Measurements from ENCODE around the gene ZNF554.

Gene ZNF554

DNA sequence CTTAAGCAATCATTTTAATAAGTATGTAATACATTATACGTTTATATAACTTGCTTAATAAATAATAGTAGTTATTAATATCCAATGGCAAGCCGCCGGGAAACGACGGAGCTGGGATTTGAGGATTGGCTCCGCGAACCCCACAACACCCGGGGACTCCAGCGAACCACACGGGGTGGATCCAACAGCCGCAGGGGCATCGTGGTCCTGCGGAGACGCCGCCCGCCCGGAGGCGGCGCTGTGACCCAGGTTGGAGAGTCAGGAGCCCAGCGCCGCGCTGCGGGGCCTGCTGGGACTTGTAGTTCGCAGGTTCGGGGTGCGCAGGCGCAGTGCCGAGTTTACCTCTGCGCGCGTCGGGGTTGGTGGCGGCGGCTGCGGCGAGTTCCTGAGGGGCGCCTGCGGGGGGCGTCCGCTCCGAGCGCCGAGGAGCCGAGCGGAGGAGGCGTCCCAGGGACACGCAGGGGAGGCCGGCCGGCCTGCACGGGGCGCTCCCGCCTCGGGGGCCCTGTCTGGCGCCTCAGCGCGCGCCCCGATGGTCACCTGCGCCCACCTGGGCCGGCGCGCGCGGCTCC lies at the start of gene ZNF554:
TSS of gene ZNF554 (plus strand) at position 329 of the 572 bp plus-strand sequence. CDS start at position 533, 204 bp downstream.
- Histone ChIP-seq H3K4me1 (peaks cover 2% of the 10 kb centered on the region), H3K4me3 (peak within 1 kb of the TSS; percentile 53), H3K36me3 (replicated peaks) (peaks cover 2% of the 10 kb centered on the region; the same call in 1 of the 2 replicates), H3K27me3 (ENCODE audit: low read depth) (no peaks in the 10 kb centered on the region), H3K9me3 (no peaks in the 10 kb centered on the region)
- peak; percentile 90 to 99 for DNase-seq (ENCODE audit: low spot score in 2 of 2)
- in situ Hi-C loops (cut with MboI; ENCODE audit: low sequenced_read_pairs) = no loop called here

DNA sequence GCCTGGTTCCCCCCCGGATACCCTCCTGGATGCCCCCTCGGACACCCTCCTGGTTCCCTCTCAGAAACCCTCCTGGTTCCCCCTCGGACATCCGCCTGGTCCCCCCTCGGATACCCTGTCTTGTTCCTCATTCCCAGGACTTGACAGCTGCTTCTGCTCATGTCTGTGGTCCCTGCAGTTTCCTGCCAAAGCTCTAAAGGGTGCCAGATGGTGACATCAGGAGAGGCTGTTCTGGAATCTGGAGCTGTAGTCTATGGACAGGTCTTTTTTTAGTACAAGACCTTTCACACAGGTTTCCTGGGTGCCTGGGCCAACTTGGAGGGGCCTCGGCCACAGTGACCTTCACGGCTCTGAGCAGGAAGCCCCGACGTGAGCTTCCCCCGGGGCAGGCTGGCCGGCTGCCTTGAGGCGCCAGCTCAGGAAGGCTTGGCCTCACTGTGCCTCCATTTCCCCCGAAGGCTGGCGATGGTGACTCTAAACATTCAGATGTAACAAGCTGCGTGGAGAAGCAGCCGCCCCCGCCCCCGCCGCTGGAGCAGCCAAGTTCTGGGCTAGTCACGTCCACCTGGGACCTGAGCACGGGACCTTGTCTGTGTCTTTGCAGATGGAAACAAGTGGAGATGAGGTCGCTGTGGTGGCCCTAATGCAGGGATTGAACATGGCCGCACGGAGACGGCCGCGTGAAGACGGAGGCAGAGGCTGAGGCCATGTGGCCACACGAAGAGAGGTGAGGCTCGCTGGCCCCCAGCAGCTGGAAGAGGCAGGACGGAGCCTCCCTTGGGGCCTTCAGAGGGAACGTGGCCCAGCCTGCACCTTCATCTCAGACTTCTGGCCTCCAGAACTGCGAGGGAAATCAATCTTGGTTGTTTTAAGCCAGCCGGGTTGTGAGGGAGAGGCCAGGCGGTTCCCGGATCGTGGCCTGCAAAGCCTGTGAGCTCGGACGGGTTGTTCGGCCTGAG lies 49.3 kb upstream of the ZNF554 start:
- Histone ChIP-seq H3K4me1 (no peaks in the 10 kb centered on the region), H3K27me3 (ENCODE audit: low read depth) (no peaks in the 10 kb centered on the region), H3K9me3 (no peaks in the 10 kb centered on the region), H3K4me3 (no peak overlapping the region), H3K36me3 (replicated peaks) (peaks cover 43% of the 10 kb centered on the region)
- in situ Hi-C loops (cut with MboI; ENCODE audit: low sequenced_read_pairs) = no loop called here
- no peak for DNase-seq (ENCODE audit: low spot score in 2 of 2)

DNA sequence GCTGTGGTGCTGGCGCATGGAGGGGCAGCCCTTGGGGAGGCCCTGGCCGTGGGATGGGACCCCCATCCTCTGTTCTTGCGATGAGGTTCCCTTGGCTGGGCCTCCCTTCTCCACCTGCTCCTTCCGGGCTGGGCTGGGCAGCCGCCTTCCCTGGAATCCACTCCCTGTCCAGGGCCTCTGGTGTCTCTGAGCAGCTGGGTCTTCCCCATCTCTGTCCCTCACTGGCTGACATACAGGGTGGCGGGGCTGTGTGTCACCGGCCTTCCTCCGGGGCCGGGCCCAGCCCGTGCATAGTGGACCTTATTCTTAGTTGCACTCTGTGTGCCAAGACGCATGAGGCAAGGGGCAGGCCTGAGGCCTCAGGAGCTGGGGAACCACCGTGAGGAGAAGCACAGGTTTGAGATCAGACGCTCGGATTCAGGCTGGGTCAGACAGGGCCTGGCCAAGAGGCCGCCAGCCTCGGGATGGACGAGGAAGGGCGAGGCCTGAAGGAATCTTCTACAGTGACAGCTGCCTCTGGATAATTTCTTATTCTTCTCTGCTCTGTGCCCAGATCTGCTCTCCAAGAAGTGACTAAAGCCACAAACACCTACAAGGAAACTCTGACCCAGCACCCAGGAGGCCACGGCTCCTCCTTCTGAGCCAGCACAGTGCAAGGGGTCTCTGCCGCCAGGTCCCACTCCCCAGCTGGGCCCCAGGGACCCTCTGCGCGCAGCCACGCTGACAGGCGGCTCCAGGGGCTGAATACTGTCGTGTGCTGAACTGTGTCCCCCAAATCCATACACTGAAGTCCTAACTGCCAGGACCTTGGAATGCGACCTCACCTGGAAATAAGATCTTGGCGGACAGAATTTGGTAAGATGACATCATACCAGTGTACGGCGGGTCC lies 47.6 kb upstream of the ZNF554 start:
- peaks cover 33% of the 10 kb centered on the region for H3K36me3 ChIP-seq (replicated peaks)
- no peak overlapping the region for H3K4me3 ChIP-seq
- in situ Hi-C loops (cut with MboI; ENCODE audit: low sequenced_read_pairs) = no loop called here
- no peak for DNase-seq (ENCODE audit: low spot score in 2 of 2)
- H3K4me1 ChIP-seq = no peaks in the 10 kb centered on the region
- no peaks in the 10 kb centered on the region for H3K9me3 ChIP-seq
- H3K27me3 ChIP-seq (ENCODE audit: low read depth) = no peaks in the 10 kb centered on the region

DNA sequence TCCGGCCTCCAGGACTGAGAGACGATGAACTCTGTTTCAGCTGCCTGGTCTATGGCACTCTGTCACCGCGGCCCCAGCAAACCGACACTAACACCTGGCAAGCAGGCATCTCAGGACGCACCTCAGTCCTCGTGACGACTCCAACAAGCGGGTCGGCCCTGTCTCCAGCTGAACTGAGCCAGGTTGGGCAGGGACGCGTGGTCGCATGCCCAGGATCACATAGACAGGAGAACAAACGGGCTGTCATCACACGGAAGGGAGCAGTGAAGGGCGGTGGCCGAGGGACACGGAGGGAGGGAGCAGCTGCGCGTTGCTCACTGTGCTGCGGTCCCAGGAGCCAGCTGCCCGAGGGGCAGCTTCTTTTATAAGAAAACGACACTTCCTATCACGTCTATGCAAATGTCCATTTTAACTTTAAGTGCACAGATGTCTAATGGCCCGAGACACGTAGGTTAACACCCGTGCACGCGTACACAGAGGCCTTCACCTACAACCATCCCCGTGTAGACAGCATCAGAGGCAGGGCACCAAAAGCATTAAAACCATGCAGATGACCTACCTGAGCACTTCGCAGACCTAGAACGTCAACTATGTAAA lies 45.5 kb upstream of the ZNF554 start:
- Histone ChIP-seq H3K4me1 (no peaks in the 10 kb centered on the region), H3K27me3 (ENCODE audit: low read depth) (no peaks in the 10 kb centered on the region), H3K9me3 (no peaks in the 10 kb centered on the region), H3K4me3 (no peak overlapping the region), H3K36me3 (replicated peaks) (peaks cover 31% of the 10 kb centered on the region)
- no peak for DNase-seq (ENCODE audit: low spot score in 2 of 2)
- in situ Hi-C loops (cut with MboI; ENCODE audit: low sequenced_read_pairs) = no loop called here

DNA sequence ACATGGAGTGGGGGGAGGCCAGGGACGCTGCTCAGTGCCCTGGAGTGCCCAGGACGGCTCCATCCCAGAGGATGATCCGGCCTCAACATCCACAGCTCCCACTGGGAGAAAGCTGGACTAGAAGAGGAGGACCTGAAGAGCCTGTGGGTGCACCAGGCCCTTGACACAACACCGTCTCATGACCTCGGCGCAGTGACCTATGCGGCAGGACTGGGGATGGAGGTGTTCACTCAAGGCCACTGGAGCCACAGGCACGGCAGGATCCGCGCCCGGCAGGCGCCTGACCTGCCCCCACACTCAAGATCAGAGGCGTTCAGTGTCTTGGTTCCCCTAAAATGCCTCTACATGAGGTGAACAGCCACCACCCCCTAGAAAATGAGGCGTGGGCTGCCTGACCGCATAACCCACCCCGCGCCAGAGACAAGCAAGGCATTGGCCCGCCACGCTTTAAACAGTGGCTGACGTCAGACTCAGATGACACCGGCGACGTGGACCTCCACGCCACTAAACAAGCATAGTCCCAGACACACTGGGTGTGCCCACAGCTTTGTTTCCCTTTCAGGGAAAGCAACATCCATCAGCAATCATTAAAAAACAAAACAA lies 44.6 kb upstream of the ZNF554 start:
- no peak overlapping the region for H3K4me3 ChIP-seq
- H3K9me3 ChIP-seq = no peaks in the 10 kb centered on the region
- no peaks in the 10 kb centered on the region for H3K27me3 ChIP-seq (ENCODE audit: low read depth)
- no peak for DNase-seq (ENCODE audit: low spot score in 2 of 2)
- no peaks in the 10 kb centered on the region for H3K4me1 ChIP-seq
- in situ Hi-C loops (cut with MboI; ENCODE audit: low sequenced_read_pairs) = no loop called here
- peaks cover 35% of the 10 kb centered on the region for H3K36me3 ChIP-seq (replicated peaks)

DNA sequence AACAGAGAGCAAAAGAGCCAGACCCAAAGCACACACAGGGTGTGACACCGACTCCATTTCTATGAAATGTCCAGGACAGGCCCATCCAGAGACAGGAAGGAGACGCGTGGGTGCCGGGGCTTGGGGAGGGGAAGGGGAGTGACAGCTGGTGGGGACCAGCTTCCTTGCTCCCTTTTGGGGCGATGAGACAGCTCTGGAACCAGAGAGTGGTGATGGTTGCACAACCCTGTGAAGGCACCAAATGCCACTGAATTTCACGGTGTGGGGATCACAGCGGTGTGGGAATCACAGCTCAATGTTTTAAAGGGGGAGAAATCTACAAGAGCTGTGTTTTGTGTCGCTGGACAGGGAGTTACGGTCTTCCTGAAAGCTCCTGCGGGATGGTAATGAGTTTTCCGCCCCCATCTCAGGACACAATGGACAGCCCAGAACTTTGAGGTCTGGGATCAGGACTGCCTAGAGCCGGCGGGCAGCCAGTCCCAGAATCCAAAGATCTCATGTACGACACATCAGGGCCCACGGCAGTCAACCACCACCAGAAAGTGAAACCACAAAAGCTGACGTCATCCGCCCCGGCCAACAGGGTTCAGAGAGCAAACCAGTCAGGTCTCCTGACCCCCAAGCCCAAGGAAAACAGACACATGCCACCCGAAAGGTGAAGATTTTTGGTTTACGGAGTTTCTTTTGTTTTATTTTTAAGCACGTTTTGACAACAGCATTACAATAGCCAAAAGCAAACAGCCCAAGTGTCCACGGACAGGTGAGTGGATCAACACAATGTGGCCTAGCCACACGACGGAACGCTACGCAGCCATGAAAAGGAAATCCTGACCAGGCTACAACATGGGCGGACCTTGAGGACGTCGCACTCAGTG lies 43.9 kb upstream of the ZNF554 start:
- Histone ChIP-seq H3K9me3 (no peaks in the 10 kb centered on the region), H3K36me3 (replicated peaks) (peaks cover 35% of the 10 kb centered on the region), H3K4me1 (no peaks in the 10 kb centered on the region), H3K4me3 (no peak overlapping the region), H3K27me3 (ENCODE audit: low read depth) (no peaks in the 10 kb centered on the region)
- in situ Hi-C loops (cut with MboI; ENCODE audit: low sequenced_read_pairs) = no loop called here
- DNase-seq (ENCODE audit: low spot score in 2 of 2) = no peak

DNA sequence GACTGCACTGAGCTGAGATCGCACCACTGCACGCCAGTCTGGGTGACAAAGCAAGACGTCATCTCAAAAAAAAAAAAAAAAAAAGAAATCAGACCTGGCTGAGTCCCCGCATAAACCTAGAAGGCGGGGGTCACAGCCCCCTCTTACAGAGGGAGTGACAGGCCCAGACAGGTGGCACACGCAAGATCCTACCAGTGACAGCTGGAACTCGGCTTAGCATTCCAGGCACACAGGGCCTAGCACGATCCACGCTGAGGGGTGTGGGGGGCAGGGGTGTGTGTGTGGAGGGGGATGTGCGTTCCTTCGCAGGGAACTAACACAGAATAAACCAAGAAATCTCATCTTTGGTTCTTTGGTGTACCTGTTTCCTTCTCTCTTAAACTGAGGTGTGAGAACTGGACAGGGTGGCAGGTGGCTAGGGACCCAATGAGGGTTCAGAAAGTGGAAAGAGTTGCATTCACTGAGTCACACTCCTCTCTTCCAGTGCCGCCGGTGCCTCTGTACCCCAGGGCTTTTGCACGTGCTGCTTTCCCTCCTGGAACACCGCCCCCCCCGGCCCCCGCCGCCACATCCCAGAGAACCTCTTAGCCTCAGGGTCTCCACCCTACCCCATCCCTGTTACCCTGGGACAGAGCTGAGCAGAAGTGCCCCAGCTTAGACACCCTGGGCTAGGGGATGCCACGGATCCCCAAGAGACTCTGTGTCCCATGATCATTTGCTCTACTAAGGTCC lies 41.5 kb upstream of the ZNF554 start:
- Histone ChIP-seq H3K36me3 (replicated peaks) (peaks cover 31% of the 10 kb centered on the region), H3K4me3 (no peak overlapping the region), H3K4me1 (peaks cover 9% of the 10 kb centered on the region), H3K27me3 (ENCODE audit: low read depth) (no peaks in the 10 kb centered on the region), H3K9me3 (no peaks in the 10 kb centered on the region)
- in situ Hi-C loops (cut with MboI; ENCODE audit: low sequenced_read_pairs) = no loop called here
- DNase-seq (ENCODE audit: low spot score in 2 of 2) = no peak

DNA sequence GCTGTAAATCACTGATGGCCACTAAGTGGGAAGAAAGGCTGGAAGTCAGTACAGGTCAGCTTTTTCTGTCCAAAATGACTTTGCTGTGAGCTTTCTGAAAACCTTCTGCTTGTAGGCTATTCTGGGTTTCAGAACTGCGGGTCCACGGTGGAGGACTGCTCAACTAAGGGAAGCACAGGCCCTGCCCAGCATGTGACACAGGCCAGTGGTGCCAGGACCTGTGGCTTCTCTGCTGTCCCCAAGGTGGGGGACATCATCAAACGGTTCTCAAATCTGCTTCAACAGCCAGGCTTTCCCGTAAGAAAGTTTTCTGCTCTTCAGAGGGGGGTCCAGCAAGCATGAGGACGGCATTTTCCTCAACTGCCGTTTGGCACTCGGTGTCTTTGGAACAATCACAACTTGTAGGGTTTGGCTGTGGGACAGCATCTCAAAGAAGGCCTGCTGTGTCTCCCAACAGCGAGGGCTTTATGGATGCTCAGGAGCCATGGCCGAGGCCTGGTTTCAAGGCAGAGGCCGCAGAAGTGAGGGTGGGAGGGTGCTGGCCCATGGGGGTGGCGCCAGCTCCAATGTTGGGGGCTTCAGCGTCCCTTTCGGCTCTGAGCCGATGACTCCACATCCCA lies 40.4 kb upstream of the ZNF554 start:
- H3K27me3 ChIP-seq (ENCODE audit: low read depth) = no peaks in the 10 kb centered on the region
- in situ Hi-C loops (cut with MboI; ENCODE audit: low sequenced_read_pairs) = no loop called here
- no peaks in the 10 kb centered on the region for H3K9me3 ChIP-seq
- no peak overlapping the region for H3K4me3 ChIP-seq
- DNase-seq (ENCODE audit: low spot score in 2 of 2) = no peak
- peaks cover 31% of the 10 kb centered on the region for H3K36me3 ChIP-seq (replicated peaks)
- peaks cover 14% of the 10 kb centered on the region for H3K4me1 ChIP-seq

DNA sequence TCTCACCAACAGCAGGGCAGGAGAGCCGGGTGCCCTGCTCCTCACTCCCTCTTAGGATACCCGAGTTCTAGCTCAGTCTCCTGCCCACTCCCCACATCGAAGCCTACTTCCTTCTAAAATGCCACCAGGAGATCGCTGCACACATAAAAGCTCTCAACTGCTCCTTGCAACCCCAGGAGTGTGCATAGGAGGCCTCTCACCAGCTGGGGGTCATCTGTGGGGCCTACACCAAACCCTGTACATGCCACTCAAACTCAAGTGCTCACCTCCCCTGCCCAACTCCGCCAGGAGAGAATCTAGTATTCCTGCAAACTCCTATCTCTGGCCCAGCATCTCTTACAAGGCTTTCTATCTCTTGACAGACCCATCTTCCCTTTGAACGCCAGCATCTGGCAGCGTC lies 39.4 kb upstream of the ZNF554 start:
- no peak for DNase-seq (ENCODE audit: low spot score in 2 of 2)
- in situ Hi-C loops (cut with MboI; ENCODE audit: low sequenced_read_pairs) = no loop called here
- Histone ChIP-seq H3K27me3 (ENCODE audit: low read depth) (no peaks in the 10 kb centered on the region), H3K4me3 (no peak overlapping the region), H3K36me3 (replicated peaks) (peaks cover 31% of the 10 kb centered on the region), H3K9me3 (no peaks in the 10 kb centered on the region), H3K4me1 (peaks cover 14% of the 10 kb centered on the region)

DNA sequence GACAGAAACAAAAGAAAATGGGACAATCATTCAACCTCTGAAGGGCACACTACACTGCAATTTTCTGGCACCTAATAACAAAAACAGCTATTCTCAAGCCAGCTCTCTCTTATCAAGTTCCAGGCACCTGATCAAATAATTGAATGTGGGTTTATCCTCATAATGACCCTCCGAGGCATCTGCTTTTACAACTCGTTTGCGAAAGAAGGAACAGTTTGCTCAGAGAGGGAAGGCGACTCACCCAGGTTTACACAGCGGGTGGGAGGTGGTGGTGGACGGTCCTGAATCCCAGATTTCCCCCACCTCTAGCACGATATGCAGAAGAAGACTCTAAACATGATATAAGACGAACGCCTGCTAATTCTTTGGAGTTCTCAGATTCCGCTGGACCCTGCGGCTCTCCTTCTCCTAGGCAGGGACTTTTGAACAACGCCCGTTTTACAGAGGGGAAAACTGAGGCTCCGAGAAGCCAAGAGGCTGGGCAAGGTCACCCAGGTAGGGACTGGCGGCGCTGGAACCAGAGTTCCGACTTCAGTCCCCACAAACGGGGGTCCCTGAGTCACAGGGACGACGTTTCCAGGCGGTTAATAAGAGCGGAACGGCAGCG lies 37.2 kb upstream of the ZNF554 start:
- peak overlapping the region; percentile 88 for H3K4me3 ChIP-seq
- no peaks in the 10 kb centered on the region for H3K27me3 ChIP-seq (ENCODE audit: low read depth)
- peaks cover 30% of the 10 kb centered on the region for H3K36me3 ChIP-seq (replicated peaks)
- no peaks in the 10 kb centered on the region for H3K9me3 ChIP-seq
- no peak for DNase-seq (ENCODE audit: low spot score in 2 of 2)
- H3K4me1 ChIP-seq = peaks cover 20% of the 10 kb centered on the region
- in situ Hi-C loops (cut with MboI; ENCODE audit: low sequenced_read_pairs) = no loop called here

DNA sequence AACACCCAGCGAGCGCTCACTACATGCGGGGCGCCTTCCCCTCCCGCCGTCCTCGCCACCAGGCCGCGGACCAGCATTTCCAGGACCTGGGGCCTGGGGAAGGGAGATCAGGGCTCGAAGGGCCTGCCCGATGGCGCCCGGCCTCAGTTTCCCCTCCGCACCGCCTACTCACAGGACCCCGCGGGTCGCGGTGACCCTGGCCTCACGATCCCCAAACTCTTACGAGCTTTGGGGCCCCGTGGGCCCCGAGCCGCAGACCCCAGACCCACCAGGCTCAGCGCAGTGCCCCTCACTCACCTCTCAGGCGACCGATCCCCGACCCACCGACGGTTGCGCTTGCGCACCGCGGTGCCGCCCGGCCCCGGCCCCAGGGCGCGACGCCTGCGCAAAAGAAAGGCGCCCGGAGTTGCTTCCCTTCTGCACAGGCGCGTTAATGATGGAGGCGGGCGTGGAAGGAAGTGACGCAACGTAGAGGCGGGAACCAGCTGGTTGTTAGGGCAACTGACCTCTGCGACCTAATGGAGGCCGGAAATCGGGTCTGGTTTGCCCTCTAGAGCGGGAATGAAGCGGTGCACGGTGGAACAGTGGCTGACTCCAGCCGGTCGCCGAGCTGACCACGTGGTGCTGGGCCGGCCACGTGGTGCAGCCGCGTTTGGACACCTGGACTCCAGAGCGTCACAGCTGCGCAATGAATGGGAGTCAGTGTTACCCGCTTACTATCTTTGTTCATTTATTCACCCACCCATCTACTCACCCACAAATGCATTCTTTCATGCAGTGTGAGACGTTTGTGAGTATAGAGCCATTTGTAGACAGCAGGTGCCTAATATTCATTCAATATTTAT lies 36.5 kb upstream of the ZNF554 start, which contains the start of gene SGTA:
TSS of gene SGTA (minus strand) at position 338 of the 845 bp plus-strand sequence. CDS start 14,205 bp downstream, outside the sequence.
- peak; percentile 98 for DNase-seq (ENCODE audit: low spot score in 2 of 2)
- Histone ChIP-seq H3K9me3 (no peaks in the 10 kb centered on the region), H3K4me1 (peaks cover 20% of the 10 kb centered on the region), H3K4me3 (peak within 1 kb of the TSS; percentile 88), H3K27me3 (ENCODE audit: low read depth) (no peaks in the 10 kb centered on the region), H3K36me3 (replicated peaks) (peaks cover 34% of the 10 kb centered on the region)
- in situ Hi-C loops (cut with MboI; ENCODE audit: low sequenced_read_pairs) = no loop called here

Measured in HAP-1 (cell line).